ENCODE data around the gene NOTCH3. TPM values are rescaled to one million over a fixed set of nuclear protein-coding genes. Genes with fewer than 3 reads are reported as not detected.

Gene NOTCH3
- total RNA-seq, 1 experiment from 2014 or later: 153 TPM

GRCh38 chr19:15175609-15176008 lies 25.2 kb downstream of the NOTCH3 start:
- ATAC-seq (no peak), DNase-seq (ENCODE audit: low spot score) (no peak)
- Mint-ChIP-seq H3K27me3 (ENCODE audit: low read depth) (no peaks in the 10 kb centered on the region), H3K36me3 (peaks cover 51% of the 10 kb centered on the region), H3K4me3 (no peak overlapping the region), H3K27ac (no peak overlapping the region), H3K9me3 (no peaks in the 10 kb centered on the region), H3K4me1 (peaks cover 6% of the 10 kb centered on the region; the same call in 1 of the 2 replicates)
- no peak for TF ChIP-seq CTCF (IDR thresholded peaks at IDR 0.05)
- no peak for TF ChIP-seq NR3C1 (CRISPR knock-in tag; conservative IDR thresholded peaks at IDR 0.05; ENCODE audit: low read depth)
- no peak for TF ChIP-seq TP53 (CRISPR knock-in tag; IDR thresholded peaks at IDR 0.05)
- no peak for TF ChIP-seq ZNF416 (CRISPR knock-in tag; IDR thresholded peaks at IDR 0.05)
- TF ChIP-seq MYBL2 (CRISPR knock-in tag; IDR thresholded peaks at IDR 0.05): no peak
- no peak for TF ChIP-seq SMAD4 (CRISPR knock-in tag; IDR thresholded peaks at IDR 0.05)
- no peak for TF ChIP-seq ZNF263 (CRISPR knock-in tag; IDR thresholded peaks at IDR 0.05; ENCODE audit: low read depth)
- no peak for TF ChIP-seq GABPB1 (CRISPR knock-in tag; IDR thresholded peaks at IDR 0.05)
- no peak for TF ChIP-seq NFATC4 (CRISPR knock-in tag; IDR thresholded peaks at IDR 0.05)
- TF ChIP-seq, protein P1, sequence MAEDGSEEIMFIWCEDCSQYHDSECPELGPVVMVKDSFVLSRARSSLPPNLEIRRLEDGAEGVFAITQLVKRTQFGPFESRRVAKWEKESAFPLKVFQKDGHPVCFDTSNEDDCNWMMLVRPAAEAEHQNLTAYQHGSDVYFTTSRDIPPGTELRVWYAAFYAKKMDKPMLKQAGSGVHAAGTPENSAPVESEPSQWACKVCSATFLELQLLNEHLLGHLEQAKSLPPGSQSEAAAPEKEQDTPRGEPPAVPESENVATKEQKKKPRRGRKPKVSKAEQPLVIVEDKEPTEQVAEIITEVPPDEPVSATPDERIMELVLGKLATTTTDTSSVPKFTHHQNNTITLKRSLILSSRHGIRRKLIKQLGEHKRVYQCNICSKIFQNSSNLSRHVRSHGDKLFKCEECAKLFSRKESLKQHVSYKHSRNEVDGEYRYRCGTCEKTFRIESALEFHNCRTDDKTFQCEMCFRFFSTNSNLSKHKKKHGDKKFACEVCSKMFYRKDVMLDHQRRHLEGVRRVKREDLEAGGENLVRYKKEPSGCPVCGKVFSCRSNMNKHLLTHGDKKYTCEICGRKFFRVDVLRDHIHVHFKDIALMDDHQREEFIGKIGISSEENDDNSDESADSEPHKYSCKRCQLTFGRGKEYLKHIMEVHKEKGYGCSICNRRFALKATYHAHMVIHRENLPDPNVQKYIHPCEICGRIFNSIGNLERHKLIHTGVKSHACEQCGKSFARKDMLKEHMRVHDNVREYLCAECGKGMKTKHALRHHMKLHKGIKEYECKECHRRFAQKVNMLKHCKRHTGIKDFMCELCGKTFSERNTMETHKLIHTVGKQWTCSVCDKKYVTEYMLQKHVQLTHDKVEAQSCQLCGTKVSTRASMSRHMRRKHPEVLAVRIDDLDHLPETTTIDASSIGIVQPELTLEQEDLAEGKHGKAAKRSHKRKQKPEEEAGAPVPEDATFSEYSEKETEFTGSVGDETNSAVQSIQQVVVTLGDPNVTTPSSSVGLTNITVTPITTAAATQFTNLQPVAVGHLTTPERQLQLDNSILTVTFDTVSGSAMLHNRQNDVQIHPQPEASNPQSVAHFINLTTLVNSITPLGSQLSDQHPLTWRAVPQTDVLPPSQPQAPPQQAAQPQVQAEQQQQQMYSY (CRISPR knock-in tag; IDR thresholded peaks at IDR 0.05): no peak
- TF ChIP-seq ARID4B (CRISPR knock-in tag; IDR thresholded peaks at IDR 0.05; ENCODE audit: borderline replicate concordance): no peak
- no peak for TF ChIP-seq ATF2 (CRISPR knock-in tag; IDR thresholded peaks at IDR 0.05; ENCODE audit: borderline replicate concordance, low read depth)
- no peak for TF ChIP-seq ETV6 (CRISPR knock-in tag; IDR thresholded peaks at IDR 0.05)
- no peak for TF ChIP-seq MLX (CRISPR knock-in tag; IDR thresholded peaks at IDR 0.05)
- TF ChIP-seq, protein P2, sequence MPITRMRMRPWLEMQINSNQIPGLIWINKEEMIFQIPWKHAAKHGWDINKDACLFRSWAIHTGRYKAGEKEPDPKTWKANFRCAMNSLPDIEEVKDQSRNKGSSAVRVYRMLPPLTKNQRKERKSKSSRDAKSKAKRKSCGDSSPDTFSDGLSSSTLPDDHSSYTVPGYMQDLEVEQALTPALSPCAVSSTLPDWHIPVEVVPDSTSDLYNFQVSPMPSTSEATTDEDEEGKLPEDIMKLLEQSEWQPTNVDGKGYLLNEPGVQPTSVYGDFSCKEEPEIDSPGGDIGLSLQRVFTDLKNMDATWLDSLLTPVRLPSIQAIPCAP (CRISPR knock-in tag; IDR thresholded peaks at IDR 0.05): no peak
- TF ChIP-seq SMAD3 (CRISPR knock-in tag; IDR thresholded peaks at IDR 0.05; ENCODE audit: borderline replicate concordance): no peak
- no peak for TF ChIP-seq FOXP1 (CRISPR knock-in tag; IDR thresholded peaks at IDR 0.05; ENCODE audit: borderline replicate concordance)
- no peak for TF ChIP-seq FOXJ3 (CRISPR knock-in tag; IDR thresholded peaks at IDR 0.05; ENCODE audit: borderline replicate concordance)
- TF ChIP-seq ZNF219 (CRISPR knock-in tag; IDR thresholded peaks at IDR 0.05; ENCODE audit: borderline replicate concordance): no peak
- ChIA-PET POLR2A (no interaction called here), CTCF (interaction anchor here (0.6 to 2.6 kb wide), 2 partner anchors 76 to 215 kb away, joined by 3 to 19 read pairs; no protein-coding TSS in a partner anchor)

Measured in WTC11 (cell line).